HG03565 (cell line): ENCODE data around the gene GRIP1.
A peak's percentile ranks its signal among the peaks of the same experiment; 100 is the strongest.

Experiments
- ATAC-seq: cut with Tn5 transposase; IDR thresholded peaks from one replicate; pipeline ENCODE4 v1.9.1; 2021; ENCODE audit warnings: mild to moderate bottlenecking, moderate library complexity; ENCODE audit not compliant: unreplicated experiment

The GRIP1 gene

GRCh38 chr12:66678338-66679275 lies at the start of gene GRIP1:
Gene GRIP1, minus strand, starts transcription at chr12:66679076. Its CDS starts 172 bp downstream, at chr12:66678904.
- ATAC-seq = no peak

- no peak for ATAC-seq
These were observed 47.7 kb upstream of the GRIP1 start for GRCh38 chr12:66726556-66726955.

GRCh38 chr12:66725031-66725430 lies 46.2 kb upstream of the GRIP1 start:
- ATAC-seq = no peak

- no peak for ATAC-seq
These were observed 45.7 kb upstream of the GRIP1 start for GRCh38 chr12:66724616-66725015.

- no peak for ATAC-seq
These were observed 45.1 kb upstream of the GRIP1 start for GRCh38 chr12:66724026-66724425.

- ATAC-seq = no peak
These were observed 41.0 kb upstream of the GRIP1 start for GRCh38 chr12:66719862-66720261.

- no peak for ATAC-seq
These were observed 38.3 kb upstream of the GRIP1 start for GRCh38 chr12:66717036-66717673.

GRCh38 chr12:66716522-66716921 lies 37.6 kb upstream of the GRIP1 start:
- ATAC-seq = no peak

- ATAC-seq = no peak
These were observed 35.8 kb upstream of the GRIP1 start for GRCh38 chr12:66714709-66715108.

GRCh38 chr12:66713984-66714383 lies 35.1 kb upstream of the GRIP1 start:
- no peak for ATAC-seq

- peak; percentile 50 for ATAC-seq
These were observed 31.0 kb upstream of the GRIP1 start for GRCh38 chr12:66709893-66710292.

GRCh38 chr12:66709457-66709773 lies 30.5 kb upstream of the GRIP1 start:
- no peak for ATAC-seq

- no peak for ATAC-seq
These were observed 30.0 kb upstream of the GRIP1 start for GRCh38 chr12:66708704-66709456.

- no peak for ATAC-seq
These were observed 28.3 kb upstream of the GRIP1 start for GRCh38 chr12:66707002-66707697.

GRCh38 chr12:66699738-66700482 lies 21.0 kb upstream of the GRIP1 start:
- ATAC-seq = no peak

GRCh38 chr12:66698558-66698957 lies 19.7 kb upstream of the GRIP1 start:
- no peak for ATAC-seq

GRCh38 chr12:66697404-66697803 lies 18.5 kb upstream of the GRIP1 start:
- no peak for ATAC-seq

- ATAC-seq = no peak
These were observed 16.1 kb upstream of the GRIP1 start for GRCh38 chr12:66694666-66695613.

- peak; percentile 81 for ATAC-seq
These were observed 15.1 kb upstream of the GRIP1 start for GRCh38 chr12:66693901-66694513.
